ENCODE measurements around the gene PIK3C2G.

The PIK3C2G gene

GRCh38 chr12:18375583-18375982 is 114.3 kb downstream of the PIK3C2G start:
- DNase-seq (ENCODE audit: low spot score) (no peak), ATAC-seq (ENCODE audit: low read depth) (no peak)
- no peaks in the 10 kb centered on the region for H3K9me3 ChIP-seq (ENCODE audit: severe bottlenecking)
- H3K27me3 ChIP-seq (ENCODE audit: insufficient read depth, poor library complexity, severe bottlenecking), result no peaks in the 10 kb centered on the region
- H3K4me3 ChIP-seq (ENCODE audit: severe bottlenecking), result no peak overlapping the region
- H3K4me1 ChIP-seq (ENCODE audit: insufficient read depth, poor library complexity, severe bottlenecking), result no peaks in the 10 kb centered on the region
- TF ChIP-seq CTCF (IDR thresholded peaks at IDR 0.05; ENCODE audit: poor library complexity, severe bottlenecking), result no peak
- H3K27ac ChIP-seq (ENCODE audit: poor library complexity, severe bottlenecking), result no peak overlapping the region
- H3K36me3 ChIP-seq (ENCODE audit: low read depth), result no peaks in the 10 kb centered on the region

- peaks cover 6% of the 10 kb centered on the region for H3K4me1 ChIP-seq (ENCODE audit: insufficient read depth, poor library complexity, severe bottlenecking)
- no peak for TF ChIP-seq CTCF (IDR thresholded peaks at IDR 0.05; ENCODE audit: poor library complexity, severe bottlenecking)
- H3K27me3 ChIP-seq (ENCODE audit: insufficient read depth, poor library complexity, severe bottlenecking), result no peaks in the 10 kb centered on the region
- H3K4me3 ChIP-seq (ENCODE audit: severe bottlenecking), result no peak overlapping the region
- peak overlapping the region; percentile 45 for H3K27ac ChIP-seq (ENCODE audit: poor library complexity, severe bottlenecking)
- H3K36me3 ChIP-seq (ENCODE audit: low read depth), result no peaks in the 10 kb centered on the region
- no peak for ATAC-seq (ENCODE audit: low read depth)
- no peak for DNase-seq (ENCODE audit: low spot score)
- H3K9me3 ChIP-seq (ENCODE audit: severe bottlenecking), result no peaks in the 10 kb centered on the region
These were observed 121.0 kb downstream of the PIK3C2G start for GRCh38 chr12:18382236-18382885.

GRCh38 chr12:18383203-18383602 is 121.9 kb downstream of the PIK3C2G start:
- Histone ChIP-seq H3K27me3 (ENCODE audit: insufficient read depth, poor library complexity, severe bottlenecking) (no peaks in the 10 kb centered on the region), H3K36me3 (ENCODE audit: low read depth) (no peaks in the 10 kb centered on the region), H3K27ac (ENCODE audit: poor library complexity, severe bottlenecking) (peak overlapping the region; percentile 45), H3K4me1 (ENCODE audit: insufficient read depth, poor library complexity, severe bottlenecking) (peaks cover 6% of the 10 kb centered on the region), H3K4me3 (ENCODE audit: severe bottlenecking) (no peak overlapping the region), H3K9me3 (ENCODE audit: severe bottlenecking) (no peaks in the 10 kb centered on the region)
- TF ChIP-seq CTCF (IDR thresholded peaks at IDR 0.05; ENCODE audit: poor library complexity, severe bottlenecking), result no peak
- peak; percentile 80 for ATAC-seq (ENCODE audit: low read depth)
- DNase-seq (ENCODE audit: low spot score), result no peak

- DNase-seq (ENCODE audit: low spot score) (no peak), ATAC-seq (ENCODE audit: low read depth) (no peak)
- H3K9me3 ChIP-seq (ENCODE audit: severe bottlenecking), result no peaks in the 10 kb centered on the region
- H3K4me3 ChIP-seq (ENCODE audit: severe bottlenecking), result no peak overlapping the region
- H3K27ac ChIP-seq (ENCODE audit: poor library complexity, severe bottlenecking), result no peak overlapping the region
- H3K27me3 ChIP-seq (ENCODE audit: insufficient read depth, poor library complexity, severe bottlenecking), result no peaks in the 10 kb centered on the region
- peaks cover 3% of the 10 kb centered on the region for H3K4me1 ChIP-seq (ENCODE audit: insufficient read depth, poor library complexity, severe bottlenecking)
- no peaks in the 10 kb centered on the region for H3K36me3 ChIP-seq (ENCODE audit: low read depth)
- no peak for TF ChIP-seq CTCF (IDR thresholded peaks at IDR 0.05; ENCODE audit: poor library complexity, severe bottlenecking)
These were observed 126.4 kb downstream of the PIK3C2G start for GRCh38 chr12:18387706-18388105.

GRCh38 chr12:18389820-18390219 is 128.5 kb downstream of the PIK3C2G start:
- Histone ChIP-seq H3K4me3 (ENCODE audit: severe bottlenecking) (no peak overlapping the region), H3K36me3 (ENCODE audit: low read depth) (no peaks in the 10 kb centered on the region), H3K9me3 (ENCODE audit: severe bottlenecking) (no peaks in the 10 kb centered on the region), H3K4me1 (ENCODE audit: insufficient read depth, poor library complexity, severe bottlenecking) (no peaks in the 10 kb centered on the region), H3K27ac (ENCODE audit: poor library complexity, severe bottlenecking) (no peak overlapping the region), H3K27me3 (ENCODE audit: insufficient read depth, poor library complexity, severe bottlenecking) (no peaks in the 10 kb centered on the region)
- no peak for TF ChIP-seq CTCF (IDR thresholded peaks at IDR 0.05; ENCODE audit: poor library complexity, severe bottlenecking)
- DNase-seq (ENCODE audit: low spot score), result no peak
- no peak for ATAC-seq (ENCODE audit: low read depth)
